Measurements from ENCODE around the gene PPM1A. TPM values are rescaled to one million over a fixed set of nuclear protein-coding genes. Genes with fewer than 3 reads are reported as not detected.

The PPM1A gene
- total RNA-seq, 1 experiment from 2014 or later = 41.7 TPM

GRCh38 chr14:60274448-60274847 lies 25.4 kb downstream of the PPM1A start:
- peaks cover 0 to 7% (median 7%) of the 10 kb centered on the region in 3 experiments; a peak in 5 of 7 replicates for H3K36me3 Mint-ChIP-seq (ENCODE audit: insufficient read depth in 1 of 3, low read depth in 3 of 3)

More at GRCh38 chr14:60274448-60274847, 25.4 kb downstream of the PPM1A start:
- H3K4me3 Mint-ChIP-seq = no peak overlapping the region
- Histone ChIP-seq H4K5ac (ENCODE audit: insufficient read length, low read depth, low read length) (no peak overlapping the region), H2BK20ac (ENCODE audit: low read depth, low read length, poor library complexity, severe bottlenecking) (no peak overlapping the region), H3K9ac (ENCODE audit: extremely low read depth, insufficient read length, low read length) (no peak overlapping the region), H3K23ac (ENCODE audit: insufficient read length, low read depth, low read length) (no peak overlapping the region), H3K4me1 (ENCODE audit: insufficient read depth, low read length) (peaks cover 8% of the 10 kb centered on the region; the same call in 1 of the 2 replicates), H3T11ph (ENCODE audit: low read length) (no peak overlapping the region), H3K79me1 (ENCODE audit: insufficient read depth, low read depth, low read length, poor library complexity, severe bottlenecking) (no peaks in the 10 kb centered on the region), H3K23me2 (ENCODE audit: insufficient read length, low read depth, low read length, poor library complexity, severe bottlenecking) (no peaks in the 10 kb centered on the region), H3K56ac (ENCODE audit: insufficient read length, low read depth, low read length) (no peak overlapping the region), H3K27me3 (ENCODE audit: insufficient read depth, low read length) (no peaks in the 10 kb centered on the region), H3K4ac (ENCODE audit: low read depth, low read length) (no peak overlapping the region), H4K91ac (ENCODE audit: insufficient read length, low read depth, low read length) (no peak overlapping the region), H2AK5ac (ENCODE audit: insufficient read length, low read length) (no peak overlapping the region), H3K4me2 (ENCODE audit: insufficient read depth, insufficient read length, low read length) (no peak overlapping the region), H2BK15ac (ENCODE audit: low read depth, low read length) (no peak overlapping the region), H4K8ac (replicated peaks; ENCODE audit: insufficient read length, low read depth, low read length) (no peak overlapping the region), H2BK12ac (ENCODE audit: insufficient read length, low read depth, low read length) (no peak overlapping the region), H4K20me1 (ENCODE audit: control insufficient read depth, insufficient read depth, insufficient read length) (no peaks in the 10 kb centered on the region), H2BK120ac (ENCODE audit: low read depth, low read length, poor library complexity, severe bottlenecking) (no peak overlapping the region), H2BK5ac (ENCODE audit: insufficient read length, low read length) (no peak overlapping the region), H3K27ac (ENCODE audit: insufficient read length, low read depth, low read length) (no peak overlapping the region), H3K18ac (ENCODE audit: insufficient read length, low read depth, low read length) (no peak overlapping the region), H3K9me3 (ENCODE audit: control insufficient read depth, low read depth, low read length) (no peaks in the 10 kb centered on the region), H3K79me2 (ENCODE audit: insufficient read depth, low read length) (peaks cover 9% of the 10 kb centered on the region; the same call in 1 of the 2 replicates), H2AFZ (ENCODE audit: low read length) (no peak overlapping the region), H3K14ac (ENCODE audit: insufficient read depth, low read length) (no peak overlapping the region)
- no peaks in the 10 kb centered on the region for H3K9me3 Mint-ChIP-seq
- H3K4me1 Mint-ChIP-seq = peaks cover 53 to 56% of the 10 kb centered on the region in 2 experiments
- DNase-seq = no peak
- peak overlapping the region in 2 of 3 experiments; percentile 5 to 69; a peak in 3 of 7 replicates for H3K27ac Mint-ChIP-seq
- no peak for TF ChIP-seq CTCF (conservative IDR thresholded peaks at IDR 0.05)
- no peaks in the 10 kb centered on the region for H3K27me3 Mint-ChIP-seq (ENCODE audit: low read depth)

All from H9 (cell line).